ENCODE measurements around the gene TRPV2. TPM values are rescaled to one million over a fixed set of nuclear protein-coding genes. Genes with fewer than 3 reads are reported as not detected.

Gene TRPV2
- total RNA-seq, 1 donor from 2014 or later: 138 TPM

DNA sequence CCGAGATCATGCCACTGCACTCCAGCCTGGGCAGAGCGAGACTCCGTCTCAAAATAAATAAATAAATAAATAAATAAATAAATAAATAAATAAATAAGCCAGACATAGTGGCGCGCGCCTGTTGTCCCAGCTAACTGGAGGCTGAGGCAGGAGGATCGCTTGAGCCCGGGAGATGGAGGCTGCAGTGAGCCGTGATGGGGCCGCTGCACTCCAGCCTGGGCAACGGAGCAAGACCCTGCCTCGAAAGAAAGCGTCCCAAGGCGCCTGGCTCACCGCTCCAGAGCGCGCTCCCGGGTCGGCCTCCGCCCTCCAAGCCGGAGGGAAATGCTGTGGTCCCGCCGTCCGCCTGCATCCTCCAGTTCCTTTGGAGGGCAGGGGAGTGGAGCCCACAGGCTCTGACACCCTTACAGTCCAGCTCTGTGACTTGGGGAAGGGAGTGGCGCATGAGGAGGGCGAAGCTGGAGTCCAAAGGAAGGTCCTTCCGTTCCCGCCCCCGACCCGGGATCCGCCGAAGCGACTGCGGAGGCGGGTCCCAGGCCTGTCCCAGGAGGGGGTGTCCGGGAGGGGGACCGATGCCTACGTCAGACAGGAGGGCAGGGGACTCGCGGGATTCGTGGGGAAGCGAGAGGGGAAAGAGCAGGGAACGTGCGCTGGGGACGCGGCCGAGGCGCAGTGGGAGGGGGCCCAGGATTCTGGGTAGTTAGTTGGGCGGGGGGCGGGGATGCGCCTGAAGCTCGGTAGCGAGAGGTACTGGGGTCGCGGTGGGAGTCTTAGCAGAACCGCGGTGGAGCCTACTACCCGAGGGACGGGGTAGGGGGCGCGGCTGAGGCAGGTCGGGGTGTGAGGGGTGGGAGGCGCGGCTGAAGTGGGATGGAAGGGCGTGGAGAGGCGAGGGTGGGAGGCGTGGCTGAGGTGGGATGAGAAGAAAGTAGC lies 8.4 kb upstream of the TRPV2 start:
- intact Hi-C loops (cut with micrococcal nuclease): no loop called here

DNA sequence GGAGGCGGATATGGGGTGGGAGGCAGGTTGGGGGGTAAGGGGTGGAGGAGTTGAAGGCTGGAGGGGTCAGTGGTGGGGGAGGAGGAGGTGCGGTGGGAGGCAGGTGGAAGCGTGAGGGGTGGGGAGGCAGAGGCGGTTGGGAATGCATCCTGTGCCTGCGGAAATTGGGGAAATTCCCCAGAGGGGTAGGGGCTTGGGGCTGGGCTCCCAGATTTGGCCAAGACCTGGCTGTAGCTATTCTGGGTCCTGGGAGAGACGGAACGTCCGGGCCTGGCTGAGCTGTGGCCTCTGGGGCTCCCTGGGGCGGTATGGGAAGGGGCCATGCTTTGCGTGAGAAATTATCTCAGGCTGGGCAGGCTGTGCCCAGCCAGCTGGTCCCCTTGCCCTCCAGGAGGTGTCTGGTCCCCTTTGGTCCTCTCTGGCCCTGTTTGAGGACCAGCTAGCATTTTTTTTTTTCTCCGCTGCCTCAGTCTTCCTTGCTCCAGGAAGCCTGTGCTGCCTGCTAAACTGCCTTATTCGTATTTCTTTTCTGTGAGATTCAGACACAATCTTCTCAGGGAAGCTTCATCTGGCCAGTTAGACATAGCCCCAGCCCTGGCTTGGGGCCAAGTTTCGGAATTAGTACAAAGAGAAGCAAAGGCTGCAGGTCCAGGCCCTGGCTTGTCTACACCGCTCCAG lies 7.3 kb upstream of the TRPV2 start:
- intact Hi-C loops (cut with micrococcal nuclease): no loop called here

DNA sequence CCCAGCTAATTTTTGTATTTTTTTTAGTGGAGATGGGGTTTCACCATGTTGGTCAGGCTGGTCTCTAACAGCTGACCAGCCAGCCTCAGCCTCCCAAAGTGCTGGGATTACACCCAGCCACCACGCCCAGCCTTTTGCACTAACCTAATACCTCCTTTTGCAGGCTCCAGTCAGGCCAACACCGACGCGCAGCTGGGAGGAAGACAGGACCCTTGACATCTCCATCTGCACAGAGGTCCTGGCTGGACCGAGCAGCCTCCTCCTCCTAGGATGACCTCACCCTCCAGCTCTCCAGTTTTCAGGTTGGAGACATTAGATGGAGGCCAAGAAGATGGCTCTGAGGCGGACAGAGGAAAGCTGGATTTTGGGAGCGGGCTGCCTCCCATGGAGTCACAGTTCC lies 2.0 kb downstream of the TRPV2 start:
- intact Hi-C loops (cut with micrococcal nuclease): loop anchor here (5.0 to 10.0 kb wide), 2 partner anchors 130 to 203 kb away; partner anchors contain the start of genes NCOR1 and PIGL

DNA sequence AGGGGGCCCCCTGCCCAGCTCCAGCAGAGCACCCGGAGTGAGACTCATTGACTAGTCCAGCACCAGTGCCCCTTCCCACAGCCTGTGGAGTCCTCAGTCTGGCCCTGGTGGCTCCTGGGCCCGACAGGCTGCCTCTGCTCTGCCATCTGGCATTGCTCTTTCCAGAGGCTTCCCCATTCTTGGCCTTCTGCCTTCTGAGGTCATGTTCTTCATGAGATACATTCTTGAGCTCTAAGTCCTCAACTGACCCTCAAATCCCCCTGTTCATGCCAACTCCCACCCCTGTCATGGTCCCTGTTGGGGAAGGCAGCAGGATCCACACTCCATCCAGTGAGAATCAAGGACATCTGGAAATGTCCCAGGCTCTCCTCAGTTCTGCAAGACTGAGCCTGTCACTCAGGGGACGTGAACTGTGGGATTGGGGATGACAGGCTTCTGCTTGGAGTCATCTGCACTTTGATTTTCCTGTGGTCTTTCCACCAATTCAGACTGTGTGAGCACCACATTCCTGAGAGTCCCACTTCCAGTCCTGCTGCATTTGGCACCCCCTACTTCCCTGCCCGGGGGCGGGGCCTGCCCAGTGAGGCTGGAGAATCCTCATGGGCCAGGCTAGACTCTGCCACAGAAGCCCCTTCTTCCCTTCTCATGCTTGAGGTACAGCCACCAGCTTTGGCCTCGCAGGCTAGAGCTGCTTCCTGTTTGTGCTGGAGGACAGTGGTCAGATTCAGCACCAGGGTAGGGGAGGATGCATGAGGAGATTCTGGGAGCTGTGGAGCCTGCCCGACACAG lies 2.7 kb downstream of the TRPV2 start:
- intact Hi-C loops (cut with micrococcal nuclease): loop anchor here (5.0 to 10.0 kb wide), 2 partner anchors 131 to 203 kb away; partner anchors contain the start of genes NCOR1 and PIGL

DNA sequence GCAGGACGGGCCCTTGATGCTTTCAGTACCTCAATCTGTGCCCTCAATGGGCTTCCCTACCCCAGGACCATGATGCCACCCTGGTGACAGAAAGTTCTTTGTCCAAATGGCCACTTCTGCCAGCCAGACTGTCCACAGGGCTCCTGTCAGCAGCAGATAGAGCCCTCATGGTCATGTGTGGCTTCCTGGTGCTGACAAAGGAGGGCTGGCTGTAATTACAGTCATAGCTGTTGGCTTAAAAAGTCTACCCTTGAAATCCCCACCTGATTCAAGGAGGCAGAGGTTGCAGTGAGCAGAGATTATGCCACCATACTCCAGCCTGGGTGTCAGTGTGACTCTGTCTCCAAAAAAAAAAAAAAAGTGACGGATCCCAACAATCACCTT lies 3.3 kb downstream of the TRPV2 start:
- intact Hi-C loops (cut with micrococcal nuclease): loop anchor here (5.0 to 10.0 kb wide), 2 partner anchors 131 to 204 kb away; partner anchors contain the start of genes NCOR1 and PIGL

- intact Hi-C loops (cut with micrococcal nuclease): loop anchor here (5.0 to 10.0 kb wide), 2 partner anchors 132 to 204 kb away; partner anchors contain the start of genes NCOR1 and PIGL
Measured at GRCh38 chr17:16419074-16419928, 3.9 kb downstream of the TRPV2 start.

- intact Hi-C loops (cut with micrococcal nuclease): loop anchor here (5.0 to 10.0 kb wide), 2 partner anchors 133 to 205 kb away; partner anchors contain the start of genes NCOR1 and PIGL
Measured at GRCh38 chr17:16419929-16420271, 4.5 kb downstream of the TRPV2 start.

GRCh38 chr17:16422416-16422815 lies 7.0 kb downstream of the TRPV2 start:
- intact Hi-C loops (cut with micrococcal nuclease): no loop called here

GRCh38 chr17:16423226-16423872 lies 8.0 kb downstream of the TRPV2 start:
- intact Hi-C loops (cut with micrococcal nuclease): no loop called here

DNA sequence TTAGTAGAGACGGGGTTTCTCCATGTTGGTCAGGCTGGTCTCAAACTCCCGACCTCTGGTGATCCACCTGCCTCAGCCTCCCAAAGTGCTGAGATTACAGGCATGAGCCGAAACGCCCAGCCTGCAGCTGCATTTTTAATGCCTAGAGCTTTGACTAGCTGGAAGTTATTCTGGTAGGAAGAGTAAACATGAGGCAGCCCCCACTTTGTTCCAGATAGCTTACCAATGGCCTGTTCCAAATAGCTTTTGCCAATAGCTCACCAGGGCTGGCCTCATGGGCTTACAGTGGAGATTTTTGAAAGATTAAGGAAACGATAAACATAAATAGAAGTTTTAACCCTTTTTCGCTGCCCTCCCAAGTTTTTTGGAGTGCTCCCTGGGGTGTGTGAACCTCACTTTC lies 9.8 kb downstream of the TRPV2 start:
- intact Hi-C loops (cut with micrococcal nuclease): no loop called here

GRCh38 chr17:16425698-16426659 lies 10.6 kb downstream of the TRPV2 start:
- intact Hi-C loops (cut with micrococcal nuclease): no loop called here

DNA sequence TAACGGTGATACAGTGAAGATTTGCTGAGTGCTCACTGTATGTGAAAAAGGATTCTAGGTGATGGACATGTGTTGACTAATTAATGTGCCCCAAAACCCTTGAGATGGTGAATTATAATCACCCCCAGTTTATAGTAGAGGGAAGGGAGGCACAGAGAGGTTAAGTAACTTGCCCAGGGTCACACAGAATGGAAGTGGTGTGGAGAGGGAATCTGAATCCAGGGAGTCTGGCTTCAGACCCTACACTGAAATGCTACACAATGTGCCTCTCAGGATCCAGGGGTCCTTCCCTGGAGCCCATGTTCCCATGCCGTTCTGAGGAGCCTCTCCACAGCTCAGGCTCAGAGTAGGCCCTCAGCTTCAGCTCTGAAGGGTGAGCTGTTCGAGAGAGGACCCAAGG lies 11.6 kb downstream of the TRPV2 start:
- intact Hi-C loops (cut with micrococcal nuclease): no loop called here

DNA sequence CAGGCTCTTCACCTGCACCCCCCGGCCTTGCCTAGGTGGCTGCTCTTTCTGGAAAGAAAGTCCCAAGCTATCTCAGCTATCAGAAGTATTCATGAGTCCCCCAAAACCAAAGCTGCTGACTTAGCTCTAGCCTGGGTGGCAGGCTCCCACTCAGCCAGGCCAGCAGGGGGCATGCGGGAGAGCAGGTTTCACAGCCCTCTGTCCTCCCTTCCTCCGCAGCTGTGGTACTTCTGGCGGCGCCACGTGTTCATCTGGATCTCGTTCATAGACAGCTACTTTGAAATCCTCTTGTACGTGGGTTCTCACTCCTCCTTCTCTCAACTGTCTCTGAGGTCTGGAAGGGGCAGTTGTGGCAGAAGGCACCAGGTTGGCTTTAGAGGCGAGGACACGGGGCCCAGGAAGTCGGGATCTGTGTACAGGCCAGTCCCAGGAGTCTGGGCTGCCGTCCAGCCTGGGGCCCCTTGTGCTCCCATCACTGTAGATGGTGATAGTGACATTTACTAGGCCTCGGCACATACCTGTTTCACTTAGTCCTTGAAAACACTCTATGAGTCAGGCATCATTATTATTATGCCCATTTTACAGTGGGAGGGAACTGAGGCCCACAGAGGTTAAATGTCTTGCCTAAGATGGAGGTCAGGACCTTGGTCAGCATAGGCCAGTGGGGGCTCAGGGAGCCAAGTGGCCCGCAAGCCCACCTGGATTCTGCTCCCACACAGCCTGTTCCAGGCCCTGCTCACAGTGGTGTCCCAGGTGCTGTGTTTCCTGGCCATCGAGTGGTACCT lies 12.9 kb downstream of the TRPV2 start:
- intact Hi-C loops (cut with micrococcal nuclease): no loop called here

DNA sequence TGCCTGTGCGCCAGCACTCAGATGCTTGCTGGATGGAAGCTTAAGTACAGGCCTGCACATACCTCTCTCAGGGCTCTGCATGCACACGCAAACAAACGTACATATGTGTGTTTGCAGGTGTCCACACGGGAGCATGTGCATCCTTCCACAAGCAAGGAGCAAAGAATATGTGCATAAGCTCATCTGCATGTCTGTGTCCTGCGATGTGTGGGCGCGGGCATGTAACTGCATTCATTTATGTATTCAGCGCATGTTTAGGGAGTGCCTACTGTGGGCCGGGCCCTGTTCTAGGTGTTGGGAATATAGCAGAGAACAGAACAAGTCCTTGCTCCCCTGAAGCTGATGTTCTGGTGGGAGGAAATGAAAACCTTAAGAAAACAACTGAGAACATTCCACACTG lies 13.7 kb downstream of the TRPV2 start:
- intact Hi-C loops (cut with micrococcal nuclease): no loop called here

DNA sequence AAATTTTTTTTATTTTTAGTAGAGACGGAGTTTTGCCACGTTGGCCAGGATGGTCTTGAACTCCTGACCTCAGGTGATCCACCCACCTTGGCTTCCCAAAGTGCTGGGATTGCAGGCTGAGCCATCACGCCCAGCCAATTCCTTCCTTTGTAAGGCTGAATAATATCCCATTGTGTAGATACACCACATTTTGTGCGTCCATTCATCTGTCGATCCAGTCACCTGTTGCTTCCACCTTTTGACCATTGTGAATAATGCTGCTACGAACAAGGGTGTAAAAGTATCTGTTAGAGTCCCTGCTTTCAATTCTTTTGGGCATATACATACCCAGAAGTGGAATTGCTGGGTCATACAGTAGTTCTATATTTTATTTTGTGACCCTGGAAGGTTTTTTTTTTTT lies 15.3 kb downstream of the TRPV2 start:
- intact Hi-C loops (cut with micrococcal nuclease): no loop called here

DNA sequence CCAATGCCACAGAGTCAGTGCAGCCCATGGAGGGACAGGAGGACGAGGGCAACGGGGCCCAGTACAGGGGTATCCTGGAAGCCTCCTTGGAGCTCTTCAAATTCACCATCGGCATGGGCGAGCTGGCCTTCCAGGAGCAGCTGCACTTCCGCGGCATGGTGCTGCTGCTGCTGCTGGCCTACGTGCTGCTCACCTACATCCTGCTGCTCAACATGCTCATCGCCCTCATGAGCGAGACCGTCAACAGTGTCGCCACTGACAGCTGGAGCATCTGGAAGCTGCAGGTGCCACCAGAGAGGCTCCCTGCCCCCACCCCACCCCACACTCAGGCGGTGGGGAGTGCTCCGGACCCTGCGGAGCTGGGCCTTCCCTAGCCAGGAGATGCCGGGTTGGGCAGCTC lies 16.6 kb downstream of the TRPV2 start:
- intact Hi-C loops (cut with micrococcal nuclease): no loop called here

DNA sequence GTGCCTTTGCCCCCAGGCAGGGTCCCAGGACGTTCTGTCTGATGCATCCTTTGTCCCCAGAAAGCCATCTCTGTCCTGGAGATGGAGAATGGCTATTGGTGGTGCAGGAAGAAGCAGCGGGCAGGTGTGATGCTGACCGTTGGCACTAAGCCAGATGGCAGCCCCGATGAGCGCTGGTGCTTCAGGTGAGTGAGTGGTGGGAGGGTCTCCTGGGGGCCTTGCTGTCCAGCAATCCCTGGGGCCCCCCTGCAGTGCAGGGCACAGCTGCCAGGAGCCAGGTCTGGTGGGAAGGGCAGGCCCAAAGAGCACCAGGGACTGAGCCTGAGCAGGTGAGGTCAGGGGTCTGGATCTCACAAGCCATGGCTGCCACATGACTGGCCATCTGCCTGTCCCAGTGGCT lies 18.1 kb downstream of the TRPV2 start:
- intact Hi-C loops (cut with micrococcal nuclease): no loop called here

DNA sequence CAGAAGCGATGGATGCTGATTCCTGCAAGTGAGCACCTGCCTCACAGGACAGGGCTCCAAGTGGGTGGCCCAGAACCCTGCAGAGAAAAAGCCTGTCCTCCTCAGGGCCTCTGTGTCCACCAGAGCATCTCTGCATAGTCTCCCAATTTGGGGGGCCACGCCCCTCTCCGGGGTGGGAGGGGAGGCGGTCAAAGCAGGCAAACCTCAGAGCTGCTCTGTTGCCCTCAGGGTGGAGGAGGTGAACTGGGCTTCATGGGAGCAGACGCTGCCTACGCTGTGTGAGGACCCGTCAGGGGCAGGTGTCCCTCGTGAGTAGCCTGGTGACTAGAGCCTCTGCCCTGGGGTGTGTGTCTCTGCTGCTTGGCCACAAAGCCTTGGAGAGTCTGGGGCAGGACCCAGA lies 19.3 kb downstream of the TRPV2 start:
- intact Hi-C loops (cut with micrococcal nuclease): loop anchor here (5.0 kb wide), 2 partner anchors 72 to 88 kb away; no protein-coding TSS in a partner anchor

All from T-helper 1 cell treated with Interleukin-12 subunit alpha and Interleukin-12 subunit beta and Interleukin-4 antibody, amounts not matched to agents 30 ng/mL and 1 ng/mL, for 36 hours (primary cell).